ENCODE results near the gene KRTAP5-2.
"Not testable (repeated sequence)": the region's sequence is repeated elsewhere in the genome, so short reads cannot be mapped to it uniquely, and the experiment has no call there.

Gene KRTAP5-2, protein sequence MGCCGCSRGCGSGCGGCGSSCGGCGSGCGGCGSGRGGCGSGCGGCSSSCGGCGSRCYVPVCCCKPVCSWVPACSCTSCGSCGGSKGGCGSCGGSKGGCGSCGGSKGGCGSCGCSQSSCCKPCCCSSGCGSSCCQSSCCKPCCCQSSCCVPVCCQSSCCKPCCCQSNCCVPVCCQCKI

GRCh38 chr11:1597994-1598380 lies at the start of gene KRTAP5-2:
TSS of gene KRTAP5-2 (minus strand) at chr11:1598294. CDS start at chr11:1598250, 44 bp downstream.
- no peak for DNase-seq (ENCODE audit: low read depth)

DNA sequence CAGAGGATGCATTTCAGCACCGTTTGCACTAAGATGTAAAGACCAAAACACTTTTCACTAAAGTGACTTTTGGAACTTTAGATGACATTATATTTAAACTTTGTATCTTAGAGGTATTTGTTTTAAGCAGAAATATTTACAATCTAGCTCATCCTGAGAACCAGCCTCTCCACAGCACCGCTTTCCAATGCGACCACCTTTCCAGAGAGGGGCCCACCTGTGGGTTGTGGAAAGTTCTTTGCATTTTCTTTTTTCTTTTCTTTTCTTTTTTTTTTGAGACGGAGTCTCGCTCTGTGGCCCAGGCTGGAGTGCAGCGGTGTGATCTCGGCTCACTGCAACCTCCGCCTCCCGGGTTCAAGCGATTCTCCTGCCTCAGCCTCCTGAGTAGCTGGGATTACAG lies 48.4 kb upstream of the KRTAP5-2 start:
- DNase-seq (ENCODE audit: low read depth): not testable (repeated sequence)

DNA sequence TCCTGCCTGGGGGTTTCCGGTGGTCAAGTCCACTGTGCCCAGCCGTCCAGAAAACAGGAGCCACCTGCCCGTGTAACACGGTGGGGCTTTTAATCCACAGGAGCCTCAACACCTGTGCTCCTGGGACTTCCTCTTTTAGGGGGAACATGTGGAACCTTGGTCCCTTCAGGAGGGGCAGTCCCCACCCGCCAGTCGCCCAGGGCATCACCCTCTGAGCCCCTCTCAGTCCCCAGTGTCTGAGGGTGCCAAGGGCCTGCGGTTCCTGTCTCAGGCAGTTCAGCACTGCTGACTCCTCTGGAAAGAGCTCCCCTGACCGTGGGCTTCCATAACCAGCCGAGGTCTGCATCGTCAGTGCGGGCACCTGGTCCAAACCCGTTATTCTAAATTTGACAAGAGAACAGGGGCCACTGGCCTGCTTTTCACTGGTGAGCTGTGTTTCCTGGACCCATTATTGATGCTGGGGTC lies 47.3 kb upstream of the KRTAP5-2 start:
- DNase-seq (ENCODE audit: low read depth): no peak

DNA sequence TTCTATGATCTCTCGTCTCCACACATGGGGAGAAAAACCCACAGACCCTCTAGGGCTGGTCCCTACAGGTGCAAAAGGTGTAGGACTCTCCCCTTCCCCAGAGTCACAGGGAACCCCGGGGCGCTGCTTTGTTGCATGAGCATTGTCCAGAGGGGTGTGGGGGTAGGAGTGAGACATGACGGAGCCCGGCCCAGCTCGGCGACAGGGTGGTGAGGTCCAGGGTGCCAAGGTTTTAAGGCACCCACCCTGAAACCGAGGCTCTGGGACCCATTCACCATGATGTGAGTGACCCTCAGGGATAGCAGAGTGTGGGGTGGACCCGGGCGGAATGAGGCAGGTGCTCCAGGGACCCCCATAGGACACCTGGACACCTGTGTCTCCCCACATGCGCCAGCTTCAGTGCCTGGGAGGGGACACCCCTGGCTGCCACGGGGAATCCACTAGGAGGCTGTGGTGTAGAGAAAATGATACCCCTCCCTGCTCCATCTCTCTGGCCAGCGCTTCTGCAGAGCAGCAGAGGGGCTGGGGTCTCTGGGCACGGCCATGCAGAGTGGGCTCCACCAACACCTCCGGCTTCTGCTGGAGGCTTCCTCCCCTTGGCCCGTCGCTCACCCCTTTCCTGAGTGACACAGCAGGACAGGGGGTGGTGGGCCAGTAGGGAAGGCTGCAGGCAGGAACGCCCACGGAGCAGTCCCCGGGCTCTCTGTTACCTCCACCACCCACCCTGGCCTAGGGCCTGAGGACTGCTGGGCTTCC lies 46.7 kb upstream of the KRTAP5-2 start:
- no peak for DNase-seq (ENCODE audit: low read depth)

- no peak for DNase-seq (ENCODE audit: low read depth)
These were observed 45.1 kb upstream of the KRTAP5-2 start for GRCh38 chr11:1643146-1643690.

DNA sequence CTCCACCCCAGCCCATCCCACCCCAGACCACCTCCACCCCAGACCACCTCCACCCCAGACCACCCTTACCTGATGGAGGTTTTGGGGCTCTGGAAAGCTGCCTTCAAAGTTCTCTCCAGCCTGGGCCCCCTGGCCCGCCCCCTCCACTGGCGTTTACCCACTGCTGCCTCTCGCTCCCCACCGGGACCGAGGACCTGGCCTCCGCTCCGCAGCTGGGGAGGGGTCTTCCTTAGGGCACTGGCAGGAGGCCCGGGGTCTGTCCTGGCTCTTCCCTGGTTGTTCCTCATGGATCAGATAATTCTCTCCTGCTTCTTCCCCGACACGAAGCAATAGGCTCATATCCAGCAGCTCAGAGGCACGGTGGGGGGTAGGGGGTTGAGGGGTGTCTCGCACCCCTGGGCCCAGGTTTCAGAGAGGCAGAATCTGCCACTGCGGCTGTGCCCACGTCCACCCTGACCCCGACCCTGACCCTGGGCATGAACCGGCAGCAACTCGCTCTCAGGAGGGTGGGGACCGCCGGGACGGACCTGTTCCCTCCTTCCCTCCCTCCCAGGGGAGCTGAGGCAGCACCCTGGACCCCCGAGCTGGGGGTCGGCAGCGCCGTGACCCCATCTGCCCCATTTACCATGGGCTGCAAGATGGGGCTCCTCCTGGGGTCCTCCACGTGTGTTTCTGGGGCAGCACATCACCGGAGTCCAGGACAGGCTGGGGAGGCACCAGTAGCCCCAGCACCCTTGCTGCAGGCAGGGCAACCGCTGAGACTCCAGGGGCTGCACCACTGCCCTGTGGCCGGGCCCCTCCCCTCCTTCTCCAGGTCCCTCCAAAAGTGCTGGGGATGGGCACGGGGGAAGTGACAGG lies 44.4 kb upstream of the KRTAP5-2 start:
- DNase-seq (ENCODE audit: low read depth): no peak

DNA sequence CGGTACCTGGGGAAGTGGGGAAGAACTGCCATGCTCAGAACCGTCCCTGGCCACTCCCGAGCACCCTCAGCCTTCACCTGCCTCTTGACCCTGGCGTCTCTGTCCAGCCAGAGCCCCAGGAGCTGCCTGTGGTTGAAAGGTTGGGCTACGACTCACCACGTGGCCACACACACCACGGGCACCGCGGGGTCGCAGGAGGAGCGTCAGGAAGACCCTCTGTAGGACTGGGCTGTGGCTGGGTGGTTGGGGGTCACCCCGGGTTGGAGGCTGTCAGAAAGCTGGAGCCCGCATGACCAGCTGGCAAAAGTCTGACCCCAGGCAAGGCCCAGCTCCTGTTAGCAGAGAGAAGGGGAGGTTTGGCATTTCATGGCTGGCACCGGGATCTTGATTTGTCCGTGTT lies 43.0 kb upstream of the KRTAP5-2 start:
- DNase-seq (ENCODE audit: low read depth): no peak

DNA sequence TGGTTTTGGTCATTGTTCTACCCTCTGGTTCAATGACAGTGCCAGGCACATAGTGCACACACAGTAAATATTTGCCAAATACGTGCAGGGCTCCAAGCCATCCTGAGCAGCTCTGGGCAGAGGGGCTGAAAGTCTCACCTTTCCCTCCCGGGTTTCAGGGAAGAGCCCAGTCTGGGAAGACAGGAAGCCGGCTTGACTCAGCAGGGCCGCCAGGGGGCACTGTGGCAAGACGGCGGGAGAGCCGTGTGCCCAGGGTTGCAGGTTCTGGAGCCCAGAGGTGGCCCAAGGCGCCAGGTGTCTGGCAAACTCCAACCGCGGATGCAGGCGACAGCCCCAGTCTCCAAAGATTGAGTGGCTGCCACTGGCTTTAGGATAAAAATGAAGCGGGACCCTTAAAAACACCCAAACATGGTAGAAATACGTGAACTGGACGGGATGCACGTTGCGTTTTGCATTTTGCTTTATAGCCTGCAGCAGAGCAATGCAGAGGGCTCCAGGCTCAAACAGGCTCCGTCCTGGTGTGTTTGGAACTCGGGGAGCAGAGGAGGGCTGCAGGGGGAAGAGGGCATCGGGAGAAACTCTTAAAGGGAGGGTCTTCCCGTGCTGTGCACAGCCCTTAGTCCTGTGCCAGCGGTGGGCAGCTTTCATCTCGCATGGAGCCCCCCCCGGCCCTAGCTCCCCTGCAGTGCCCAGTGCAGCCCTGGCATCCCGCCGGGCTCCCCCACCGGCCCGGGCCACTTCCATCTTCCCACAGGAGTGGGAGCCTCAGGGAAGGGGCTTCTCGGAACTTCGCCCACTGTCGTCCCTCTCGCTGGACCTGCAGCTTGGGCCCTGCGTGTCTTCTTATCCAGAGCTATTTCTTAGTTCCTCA lies 42.2 kb upstream of the KRTAP5-2 start:
- DNase-seq (ENCODE audit: low read depth): no peak

DNA sequence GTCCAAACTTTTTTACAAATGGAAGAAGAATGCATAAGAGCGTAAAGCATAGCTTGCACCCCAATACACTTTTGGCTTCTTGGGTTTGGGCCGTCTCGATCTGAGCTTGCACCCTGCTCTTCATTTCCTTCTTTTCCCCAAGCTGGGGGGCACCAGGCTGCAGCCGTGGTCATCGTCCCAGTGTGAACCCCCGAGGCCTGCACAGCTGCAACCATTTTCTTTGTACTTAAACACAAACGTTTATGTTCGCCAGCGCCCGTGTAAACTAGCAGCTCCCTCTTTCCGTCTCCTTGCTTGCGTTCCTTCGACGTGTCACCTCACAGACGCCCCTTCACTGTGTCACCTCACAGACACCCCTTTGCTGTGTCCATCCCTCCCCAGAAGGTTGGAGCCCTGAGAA lies 41.6 kb upstream of the KRTAP5-2 start:
- no peak for DNase-seq (ENCODE audit: low read depth)

- no peak for DNase-seq (ENCODE audit: low read depth)
These were observed 41.1 kb upstream of the KRTAP5-2 start for GRCh38 chr11:1639102-1639620.

- DNase-seq (ENCODE audit: low read depth): no peak
These were observed 40.2 kb upstream of the KRTAP5-2 start for GRCh38 chr11:1638344-1638743.

DNA sequence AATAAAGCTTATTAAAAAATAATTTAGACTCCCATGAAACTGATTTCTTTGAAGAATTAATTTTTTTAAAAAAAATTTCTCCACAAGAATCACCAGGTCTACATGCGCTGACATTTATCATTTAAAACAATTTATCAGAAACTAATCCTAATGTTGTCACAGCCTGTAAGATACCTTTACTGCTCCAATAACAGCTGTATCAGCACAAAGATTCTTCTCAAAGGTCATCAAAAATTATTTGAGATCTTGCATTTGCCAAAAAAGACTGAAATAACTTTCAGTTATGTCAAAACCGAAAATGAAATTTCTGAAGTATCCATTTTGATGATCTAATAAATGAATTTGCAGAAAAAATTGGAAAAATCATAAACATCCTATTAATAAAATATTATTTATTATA lies 39.5 kb upstream of the KRTAP5-2 start:
- DNase-seq (ENCODE audit: low read depth): no peak

- DNase-seq (ENCODE audit: low read depth): no peak
These were observed 38.3 kb upstream of the KRTAP5-2 start for GRCh38 chr11:1636291-1636950.

DNA sequence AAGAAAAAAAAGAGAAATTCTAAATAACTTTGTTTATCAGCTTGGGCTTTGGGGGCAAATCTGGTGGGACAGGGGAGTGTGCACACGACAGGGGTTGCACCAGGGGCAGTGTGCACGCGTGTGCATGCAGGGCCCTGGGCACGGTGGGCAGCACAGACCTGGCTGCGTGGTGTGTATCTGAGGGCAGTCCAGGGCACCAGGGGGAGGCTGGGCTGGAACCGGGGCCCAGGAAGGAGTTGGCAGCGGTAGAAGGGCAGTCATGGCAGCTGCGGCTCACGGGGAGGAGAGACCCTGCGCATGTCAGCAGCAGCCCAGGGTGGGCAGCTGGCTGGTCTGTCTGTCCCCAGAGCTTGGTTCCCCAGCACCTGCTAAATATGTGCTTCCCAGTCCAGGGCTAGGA lies 35.8 kb upstream of the KRTAP5-2 start:
- DNase-seq (ENCODE audit: low read depth): no peak

DNA sequence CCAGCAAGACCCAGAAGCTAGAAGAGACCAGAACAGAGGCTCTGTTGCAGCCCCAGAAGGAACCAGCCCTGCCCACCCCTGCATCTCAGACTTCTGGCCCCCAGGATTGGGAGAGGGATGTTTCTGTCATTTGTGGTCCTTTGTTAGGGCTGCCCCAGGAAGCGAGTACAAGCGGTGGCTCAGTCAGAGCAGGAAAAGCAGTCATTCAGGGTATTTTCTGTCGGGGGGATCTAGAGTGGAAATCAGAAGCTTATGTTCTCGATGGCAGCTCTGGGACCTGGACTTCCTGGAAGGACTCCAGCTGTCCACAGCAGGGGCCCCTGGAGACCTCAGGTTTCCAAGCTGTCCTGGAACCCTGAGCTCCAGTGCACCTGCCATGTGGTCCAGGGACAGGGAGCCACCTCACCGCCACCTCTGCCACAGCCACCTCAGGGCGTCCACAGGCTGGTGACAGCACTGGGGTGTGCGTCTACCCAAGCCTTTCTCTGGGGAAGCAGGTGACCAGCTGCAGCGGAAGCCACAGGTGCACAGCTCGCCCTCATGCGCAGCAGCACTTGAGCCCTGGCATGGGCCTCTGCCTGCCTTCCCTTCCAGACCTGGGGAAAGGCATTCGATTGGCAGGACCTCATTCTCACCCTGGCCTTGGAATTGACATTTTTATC lies 34.1 kb upstream of the KRTAP5-2 start:
- no peak for DNase-seq (ENCODE audit: low read depth)

DNA sequence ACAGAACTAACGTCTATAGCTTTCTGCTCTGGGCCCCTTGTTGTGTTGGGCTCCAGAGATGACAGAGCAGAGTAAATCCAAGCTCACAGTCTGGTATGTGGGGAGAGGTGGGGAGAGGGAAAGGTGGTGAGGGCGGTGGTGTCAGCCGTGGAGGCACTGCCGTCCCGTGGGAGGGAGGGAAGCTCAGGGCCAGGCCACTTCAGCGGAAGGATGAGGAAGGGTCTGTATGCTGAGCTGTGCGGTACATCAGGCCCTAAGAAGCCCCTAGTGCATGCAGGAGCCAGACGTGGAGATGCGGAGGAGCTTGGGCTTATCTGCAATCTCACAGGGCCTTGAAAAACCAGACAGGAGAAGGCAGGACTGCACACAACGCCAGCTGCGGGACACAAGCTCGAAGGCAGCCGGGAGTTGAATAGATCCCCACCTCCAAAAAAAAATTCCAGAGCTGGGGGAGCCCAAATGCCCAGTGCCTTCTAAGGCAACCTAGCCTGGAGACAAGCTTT lies 33.0 kb upstream of the KRTAP5-2 start:
- no peak for DNase-seq (ENCODE audit: low read depth)

DNA sequence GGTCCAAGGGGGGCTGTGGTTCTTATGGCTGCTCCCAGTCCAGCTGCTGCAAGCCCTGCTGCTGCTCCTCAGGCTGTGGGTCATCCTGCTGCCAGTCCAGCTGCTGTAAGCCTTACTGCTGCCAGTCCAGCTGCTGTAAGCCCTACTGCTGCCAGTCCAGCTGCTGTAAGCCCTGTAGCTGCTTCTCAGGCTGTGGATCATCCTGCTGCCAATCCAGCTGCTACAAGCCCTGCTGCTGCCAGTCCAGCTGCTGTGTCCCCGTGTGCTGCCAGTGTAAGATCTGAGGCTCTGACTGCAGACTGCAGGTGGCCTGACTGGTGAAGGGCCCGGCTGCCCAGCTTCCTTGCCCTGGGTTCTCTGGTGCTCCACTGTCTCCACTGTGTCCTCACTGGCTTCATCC lies 32.2 kb upstream of the KRTAP5-2 start:
- DNase-seq (ENCODE audit: low read depth): no peak

DNA sequence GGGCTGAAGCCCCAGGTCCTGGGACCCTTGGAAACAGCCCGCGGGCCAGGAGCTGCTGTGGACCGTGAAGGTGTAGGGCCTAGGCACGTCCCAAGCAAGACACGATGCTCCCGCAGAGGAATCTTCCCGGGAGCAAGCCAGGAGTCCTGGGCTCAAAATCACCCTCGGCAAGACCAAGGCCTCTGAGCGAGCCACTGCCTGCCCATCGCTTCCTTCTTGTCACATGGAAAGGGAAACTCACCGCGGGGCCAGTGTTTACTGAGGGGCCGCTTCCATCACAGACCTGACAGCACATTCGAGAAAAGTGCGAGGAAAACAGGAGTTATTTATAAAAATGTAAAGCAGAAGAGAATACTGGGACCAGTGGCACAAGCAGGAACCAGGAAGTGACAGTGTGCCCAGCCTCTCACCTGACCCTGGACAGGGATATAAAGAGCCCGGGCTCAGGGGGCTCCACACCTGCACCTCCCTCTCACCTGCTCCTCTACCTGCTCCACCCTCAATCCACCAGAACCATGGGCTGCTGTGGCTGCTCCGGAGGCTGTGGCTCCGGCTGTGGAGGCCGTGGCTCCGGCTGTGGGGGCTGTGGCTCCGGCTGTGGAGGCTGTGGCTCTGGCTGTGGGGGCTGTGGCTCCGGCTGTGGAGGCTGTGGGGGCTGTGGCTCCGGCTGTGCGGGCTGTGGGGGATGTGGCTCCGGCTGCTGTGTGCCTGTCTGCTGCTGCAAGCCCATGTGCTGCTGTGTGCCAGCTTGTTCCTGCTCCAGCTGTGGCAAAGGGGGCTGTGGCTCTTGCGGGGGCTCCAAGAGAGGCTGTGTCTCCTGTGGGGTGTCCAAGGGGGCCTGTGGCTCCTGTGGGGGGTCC lies 31.5 kb upstream of the KRTAP5-2 start, which contains the start of gene KRTAP5-5:
TSS of gene KRTAP5-5 (plus strand) at position 450 of the 860 bp plus-strand sequence. CDS start at position 516, 66 bp downstream.
- no peak for DNase-seq (ENCODE audit: low read depth)
